ENCODE measurements around the gene CHST4.
A peak's percentile ranks its signal among the peaks of the same experiment; 100 is the strongest.
"Not testable (repeated sequence)": the region's sequence is repeated elsewhere in the genome, so short reads cannot be mapped to it uniquely, and the experiment has no call there.

CHST4 gene

GRCh38 chr16:71524566-71525553, 1.4 kb upstream of the CHST4 start:
- DNase-seq (ENCODE audit: low spot score): no peak

- DNase-seq (ENCODE audit: low spot score): no peak
Observed at GRCh38 chr16:71528257-71528656, 2.0 kb downstream of the CHST4 start.

- DNase-seq (ENCODE audit: low spot score): no peak
Observed at GRCh38 chr16:71528863-71529262, 2.6 kb downstream of the CHST4 start.

DNA sequence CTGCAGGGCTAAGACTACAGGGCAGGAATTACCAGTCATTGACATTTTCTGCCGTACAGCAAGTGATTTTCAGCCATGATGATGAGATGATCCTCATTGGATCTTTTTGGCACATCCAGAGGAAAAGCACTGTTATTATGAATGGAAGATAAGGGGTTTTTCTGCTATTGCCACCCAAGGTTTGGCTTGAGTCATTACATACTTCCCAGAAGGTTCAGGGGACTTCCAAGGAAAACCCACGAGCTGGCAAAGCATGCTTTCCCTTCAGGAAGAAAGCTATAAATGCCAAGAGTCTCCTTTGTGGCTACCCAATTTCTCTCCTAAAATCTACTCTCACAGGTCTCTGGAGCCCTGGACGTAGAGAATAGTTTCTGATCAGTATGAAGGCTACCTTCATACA, 6.1 kb downstream of the CHST4 start:
- DNase-seq (ENCODE audit: low spot score): no peak

DNA sequence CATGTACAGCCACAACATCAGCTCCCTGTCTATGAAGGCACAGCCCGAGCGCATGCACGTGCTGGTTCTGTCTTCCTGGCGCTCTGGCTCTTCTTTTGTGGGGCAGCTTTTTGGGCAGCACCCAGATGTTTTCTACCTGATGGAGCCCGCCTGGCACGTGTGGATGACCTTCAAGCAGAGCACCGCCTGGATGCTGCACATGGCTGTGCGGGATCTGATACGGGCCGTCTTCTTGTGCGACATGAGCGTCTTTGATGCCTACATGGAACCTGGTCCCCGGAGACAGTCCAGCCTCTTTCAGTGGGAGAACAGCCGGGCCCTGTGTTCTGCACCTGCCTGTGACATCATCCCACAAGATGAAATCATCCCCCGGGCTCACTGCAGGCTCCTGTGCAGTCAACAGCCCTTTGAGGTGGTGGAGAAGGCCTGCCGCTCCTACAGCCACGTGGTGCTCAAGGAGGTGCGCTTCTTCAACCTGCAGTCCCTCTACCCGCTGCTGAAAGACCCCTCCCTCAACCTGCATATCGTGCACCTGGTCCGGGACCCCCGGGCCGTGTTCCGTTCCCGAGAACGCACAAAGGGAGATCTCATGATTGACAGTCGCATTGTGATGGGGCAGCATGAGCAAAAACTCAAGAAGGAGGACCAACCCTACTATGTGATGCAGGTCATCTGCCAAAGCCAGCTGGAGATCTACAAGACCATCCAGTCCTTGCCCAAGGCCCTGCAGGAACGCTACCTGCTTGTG, 10.7 kb downstream of the CHST4 start:
- DNase-seq (ENCODE audit: low spot score): no peak

- peak; percentile 44 for DNase-seq (ENCODE audit: low spot score)
Observed at GRCh38 chr16:71537643-71538042, 11.4 kb downstream of the CHST4 start.

GRCh38 chr16:71542377-71542776, 16.2 kb downstream of the CHST4 start:
- DNase-seq (ENCODE audit: low spot score): peak; percentile 72

DNA sequence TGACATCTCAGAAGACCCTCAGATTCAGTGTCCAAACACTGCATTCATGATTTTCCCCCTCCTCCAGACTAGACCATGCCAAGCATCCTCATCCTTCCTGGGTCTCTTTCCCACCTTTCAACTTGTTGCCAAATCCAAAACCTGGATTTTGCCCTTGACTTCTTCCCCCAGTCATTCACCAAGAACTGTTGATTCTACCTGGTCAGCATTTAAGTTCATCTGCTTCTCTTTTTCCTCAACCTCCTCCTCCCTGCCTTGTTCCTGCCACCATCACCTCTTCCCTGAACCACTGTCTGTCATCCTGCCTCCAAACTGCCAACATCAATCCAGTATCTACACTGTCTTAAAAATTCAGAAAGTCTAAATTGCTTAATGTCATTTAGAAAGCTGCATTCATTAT, 20.9 kb downstream of the CHST4 start:
- DNase-seq (ENCODE audit: low spot score): no peak

DNA sequence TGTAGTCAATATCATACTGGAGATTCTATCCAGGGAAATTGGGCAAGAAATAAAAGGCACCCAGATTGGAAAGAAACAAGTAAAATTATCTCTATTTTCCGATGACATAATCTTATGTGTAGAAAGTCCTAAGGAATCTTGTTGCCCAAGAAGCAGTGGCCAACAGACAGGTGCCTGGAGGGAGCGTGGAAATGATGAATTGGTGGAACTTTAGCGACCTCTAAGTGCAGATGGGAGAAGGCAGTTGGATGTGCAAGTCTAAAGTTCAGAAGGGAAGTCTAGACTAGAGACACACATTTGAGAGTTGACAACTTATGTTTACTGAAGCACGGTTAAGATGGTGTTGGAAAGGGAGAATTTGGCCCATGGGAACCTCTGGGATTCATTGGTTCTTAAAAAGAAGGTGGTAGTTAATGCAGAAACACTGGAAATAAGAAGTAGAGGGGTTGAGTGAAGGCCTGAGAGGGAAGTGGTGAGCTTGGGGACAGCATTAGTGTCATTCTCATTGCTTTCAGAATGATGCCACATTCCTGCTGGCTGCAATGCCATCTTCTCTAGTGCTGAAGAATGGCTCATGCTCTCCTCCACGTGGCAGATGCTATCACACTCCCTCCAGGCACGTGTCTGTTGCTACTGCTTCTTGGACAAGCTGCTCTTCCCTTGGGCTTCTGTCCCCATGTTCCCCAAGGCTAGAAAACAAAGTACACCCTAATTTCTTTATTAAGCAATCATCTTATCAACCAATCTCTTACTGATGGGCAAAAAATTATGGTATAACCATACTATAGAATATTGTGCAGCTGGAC, 26.7 kb downstream of the CHST4 start:
- no peak for DNase-seq (ENCODE audit: low spot score)

DNA sequence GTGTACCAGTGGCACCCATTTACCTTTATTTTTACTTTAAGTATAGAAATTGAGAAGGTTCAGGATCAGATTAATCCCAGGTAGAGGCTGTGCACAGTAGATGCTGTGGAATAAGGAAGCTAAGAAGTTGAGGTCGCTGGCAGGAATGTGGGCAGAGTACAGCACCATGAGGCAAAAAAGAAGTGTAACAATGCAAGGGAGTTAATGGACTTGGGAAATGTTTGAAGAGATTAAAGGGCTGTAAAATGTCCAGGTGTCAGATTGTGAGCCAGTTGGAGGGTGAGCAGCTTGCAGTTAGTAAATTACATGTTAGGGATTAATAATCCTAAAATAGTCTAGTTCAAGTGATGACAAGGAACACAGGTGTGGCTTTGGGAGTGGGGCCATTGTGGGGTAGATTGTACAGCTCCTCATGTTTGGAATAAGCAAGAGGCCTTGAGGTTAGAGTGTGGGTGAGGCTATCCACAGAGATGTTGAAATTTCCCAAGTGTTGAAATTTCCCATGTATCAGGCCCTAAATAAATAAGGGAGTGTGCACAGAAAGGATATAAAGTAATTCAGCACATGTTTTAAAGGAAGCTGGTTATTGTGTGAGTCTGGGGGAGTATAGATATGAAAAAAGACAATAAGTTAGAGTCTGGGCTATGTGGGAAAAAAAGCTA, 29.1 kb downstream of the CHST4 start:
- DNase-seq (ENCODE audit: low spot score): no peak

DNA sequence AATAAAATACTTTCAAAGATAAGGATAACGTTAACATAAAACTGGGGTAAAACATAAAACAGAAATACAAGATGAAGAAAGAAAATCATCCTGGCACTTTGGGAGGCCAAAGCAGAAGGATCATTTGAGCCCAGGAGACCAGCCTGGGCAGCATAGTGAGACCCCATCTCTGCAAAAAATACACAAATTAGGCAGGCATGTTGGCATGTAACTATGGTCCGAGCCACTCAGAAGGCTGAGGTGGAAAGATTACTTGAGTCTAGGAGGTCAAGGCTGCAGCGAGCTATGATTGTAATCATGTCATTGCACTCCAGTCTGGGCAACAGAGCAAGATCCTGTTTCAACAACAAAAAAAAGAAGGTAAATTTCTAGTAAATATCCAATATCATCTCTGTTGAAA, 31.1 kb downstream of the CHST4 start:
- DNase-seq (ENCODE audit: low spot score): no peak

DNA sequence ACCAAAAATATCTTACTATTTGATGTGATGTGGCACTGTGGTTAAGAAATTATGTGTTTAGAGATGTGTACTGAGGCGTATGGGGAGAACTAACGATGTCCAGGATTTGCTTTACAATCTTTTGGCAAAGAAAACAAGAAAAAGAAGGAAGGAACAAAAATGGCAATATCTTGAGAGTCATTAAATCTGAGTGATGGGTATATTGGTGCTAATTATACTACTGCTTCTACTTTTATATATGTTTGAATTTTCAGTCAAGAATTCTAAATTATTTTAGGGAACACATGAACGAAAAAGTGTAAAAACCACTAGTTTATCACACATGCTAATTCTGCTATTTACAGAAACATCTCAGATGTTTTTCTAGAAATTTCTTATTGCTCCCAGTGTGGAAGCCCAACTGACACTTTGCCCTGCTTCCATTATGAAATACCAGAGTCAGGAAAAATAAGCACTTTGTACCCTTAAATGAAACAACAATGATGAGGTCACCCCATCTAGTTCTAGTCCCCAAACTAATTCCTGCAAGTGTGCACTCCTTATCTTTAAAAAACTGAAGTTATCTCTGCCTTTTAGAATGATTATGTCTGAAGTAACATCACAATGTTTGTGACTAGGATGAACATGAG, 31.8 kb downstream of the CHST4 start:
- DNase-seq (ENCODE audit: low spot score): no peak

GRCh38 chr16:71559855-71560254, 33.6 kb downstream of the CHST4 start:
- DNase-seq (ENCODE audit: low spot score): no peak

DNA sequence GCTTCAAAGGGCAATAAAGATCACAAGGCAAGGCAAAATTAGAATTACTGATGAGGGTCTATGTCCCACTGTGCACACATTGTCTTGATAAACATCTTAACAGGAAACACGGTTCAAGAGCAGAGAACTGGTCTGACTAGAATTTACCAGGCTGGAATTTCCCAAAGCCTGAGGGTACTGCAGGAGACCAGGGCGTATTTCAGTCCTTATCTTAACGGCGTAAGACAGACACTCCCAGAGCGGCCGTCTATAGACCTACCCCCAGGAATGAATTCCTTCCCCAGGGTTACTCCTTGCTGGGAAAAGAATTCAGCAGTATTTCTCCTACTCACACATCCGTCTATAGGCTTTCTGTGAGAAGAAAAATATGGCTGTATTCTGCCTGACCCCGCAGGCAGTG, 35.7 kb downstream of the CHST4 start:
- DNase-seq (ENCODE audit: low spot score): not testable (repeated sequence)

- no peak for DNase-seq (ENCODE audit: low spot score)
Observed at GRCh38 chr16:71562552-71562951, 36.3 kb downstream of the CHST4 start.

DNA sequence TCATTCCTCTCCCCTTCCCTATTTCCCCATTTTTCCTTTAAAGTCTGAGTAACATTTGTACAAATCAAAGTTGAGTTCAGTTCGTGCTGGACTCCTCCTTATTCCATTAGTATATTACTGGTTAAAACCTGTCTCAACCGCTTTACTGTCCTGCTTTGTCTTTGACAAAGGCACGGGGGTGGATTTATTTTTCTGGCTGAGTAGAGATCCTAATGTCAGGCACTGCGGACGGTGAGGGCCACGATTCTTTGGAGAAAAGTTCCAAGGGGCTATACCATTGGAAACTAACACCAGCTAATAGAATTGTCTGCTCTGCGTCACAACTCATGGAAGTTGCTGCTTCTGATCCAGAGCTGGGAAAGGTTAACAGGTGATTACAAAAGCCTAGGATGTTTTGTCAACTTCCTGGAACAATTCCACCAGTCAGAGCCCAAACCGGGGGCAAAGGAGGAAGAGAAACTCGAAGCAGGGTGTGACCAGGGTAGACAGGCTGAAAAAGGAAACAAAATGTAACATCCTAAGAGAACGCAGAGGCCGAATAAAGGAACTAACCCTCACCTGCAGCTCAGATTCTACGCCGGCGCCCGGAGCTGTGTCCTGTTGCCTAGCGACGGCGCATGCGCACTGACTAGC, 38.2 kb downstream of the CHST4 start:
- no peak for DNase-seq (ENCODE audit: low spot score)

GRCh38 chr16:71565812-71566700, 39.8 kb downstream of the CHST4 start:
- no peak for DNase-seq (ENCODE audit: low spot score)

- no peak for DNase-seq (ENCODE audit: low spot score)
Observed at GRCh38 chr16:71567931-71568330, 41.7 kb downstream of the CHST4 start.

GRCh38 chr16:71568551-71568950, 42.3 kb downstream of the CHST4 start:
- DNase-seq (ENCODE audit: low spot score): no peak

DNA sequence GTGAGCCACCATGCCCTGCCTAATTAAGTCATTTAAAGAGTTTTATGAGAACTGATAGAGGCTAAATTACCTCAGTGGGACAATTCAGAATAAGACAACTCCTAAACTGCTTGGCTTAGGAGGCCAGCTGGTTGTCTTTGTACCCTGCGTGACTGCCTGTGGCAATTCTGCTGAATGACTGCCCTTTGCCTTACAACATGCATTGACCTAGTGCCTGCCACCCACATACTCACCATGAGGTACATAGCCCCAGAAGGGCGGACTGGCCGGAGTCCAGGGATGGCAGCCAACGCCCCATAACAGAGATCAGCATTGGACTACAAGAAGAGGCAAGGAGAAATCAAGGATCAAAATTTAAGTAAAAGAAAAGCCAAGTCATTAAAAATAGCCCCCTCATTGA, 43.4 kb downstream of the CHST4 start:
- no peak for DNase-seq (ENCODE audit: low spot score)
